Smooth muscle cell of the brain vasculature (primary cell): ENCODE results near the gene AIF1L.

Source experiments
- DNase-seq: peaks from one replicate; pipeline ENCODE4 v3.0.0-alpha.2; 2012; ENCODE audit warnings: low read depth, low spot score

AIF1L gene

GRCh38 chr9:131096269-131097125 is at the start of gene AIF1L:
Gene AIF1L, plus strand, starts transcription at chr9:131096531. Its CDS starts 99 bp downstream, at chr9:131096630.
- DNase-seq = no peak

- DNase-seq = peak; percentile 28
These were observed 49.6 kb upstream of the AIF1L start for GRCh38 chr9:131046581-131047202.

- no peak for DNase-seq
These were observed 48.0 kb upstream of the AIF1L start for GRCh38 chr9:131048332-131048731.

GRCh38 chr9:131048820-131049219 is 47.5 kb upstream of the AIF1L start:
- no peak for DNase-seq

GRCh38 chr9:131049829-131050715 is 46.3 kb upstream of the AIF1L start:
- DNase-seq = no peak

GRCh38 chr9:131050831-131051230 is 45.5 kb upstream of the AIF1L start:
- DNase-seq = no peak

- DNase-seq = no peak
These were observed 44.5 kb upstream of the AIF1L start for GRCh38 chr9:131051592-131052517.

GRCh38 chr9:131053896-131054295 is 42.4 kb upstream of the AIF1L start:
- no peak for DNase-seq

- DNase-seq = no peak
These were observed 39.4 kb upstream of the AIF1L start for GRCh38 chr9:131056781-131057506.

- no peak for DNase-seq
These were observed 35.3 kb upstream of the AIF1L start for GRCh38 chr9:131060900-131061630.

- no peak for DNase-seq
These were observed 33.4 kb upstream of the AIF1L start for GRCh38 chr9:131062969-131063368.

GRCh38 chr9:131065599-131065998 is 30.7 kb upstream of the AIF1L start:
- no peak for DNase-seq

- no peak for DNase-seq
These were observed 28.7 kb upstream of the AIF1L start for GRCh38 chr9:131067625-131068024.

- DNase-seq = no peak
These were observed 28.1 kb upstream of the AIF1L start for GRCh38 chr9:131068076-131068816.

GRCh38 chr9:131069699-131070098 is 26.6 kb upstream of the AIF1L start:
- DNase-seq = no peak

GRCh38 chr9:131072107-131072870 is 24.0 kb upstream of the AIF1L start:
- no peak for DNase-seq

- no peak for DNase-seq
These were observed 23.5 kb upstream of the AIF1L start for GRCh38 chr9:131072871-131073237.
